ENCODE data around the gene RBBP8. TPM values are rescaled to one million over a fixed set of nuclear protein-coding genes. Genes with fewer than 3 reads are reported as not detected.

Gene RBBP8
- total RNA-seq, 1 donor from 2014 or later: 92.8 TPM

DNA sequence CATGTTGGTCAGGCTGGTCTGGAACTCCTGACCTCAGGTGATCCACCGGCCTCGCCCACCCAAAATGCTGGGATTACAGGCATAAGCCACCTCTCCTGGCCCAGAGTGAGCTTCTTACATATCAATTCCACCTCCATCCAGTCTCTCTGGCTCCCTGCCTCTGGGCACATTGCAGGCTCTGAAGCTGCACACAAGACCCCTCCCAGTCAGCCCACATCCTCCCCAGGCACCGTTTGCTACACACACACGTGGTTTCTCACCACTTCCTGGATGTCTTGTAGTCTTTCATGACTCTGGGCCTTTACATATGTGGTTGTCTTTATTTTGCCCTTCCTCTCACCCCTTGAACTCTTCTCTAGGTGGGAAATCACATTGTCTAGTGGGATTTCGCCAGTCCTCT, 138.2 kb downstream of the RBBP8 start:
- peak; percentile 85 for DNase-seq (ENCODE audit: low spot score)
- peaks cover 55% of the 10 kb centered on the region for H3K4me1 Mint-ChIP-seq (ENCODE audit: low read depth)
- peaks cover 24% of the 10 kb centered on the region for H3K36me3 Mint-ChIP-seq (ENCODE audit: low read depth)
- intact Hi-C loops (cut with micrococcal nuclease): loop anchor here (10.0 kb wide), 2 partner anchors 64 to 164 kb away; partner anchors contain the start of gene CABLES1
- peak overlapping the region; percentile 95 for H3K27ac Mint-ChIP-seq
- H3K4me3 Mint-ChIP-seq (ENCODE audit: low read depth): peak overlapping the region; percentile 27
- no peaks in the 10 kb centered on the region for H3K27me3 Mint-ChIP-seq (ENCODE audit: low read depth)
- peaks cover 15% of the 10 kb centered on the region for H3K9me3 Mint-ChIP-seq

- Mint-ChIP-seq H3K4me3 (ENCODE audit: low read depth) (no peak overlapping the region), H3K27ac (peak overlapping the region; percentile 95), H3K9me3 (peaks cover 14% of the 10 kb centered on the region), H3K27me3 (ENCODE audit: low read depth) (no peaks in the 10 kb centered on the region), H3K4me1 (ENCODE audit: low read depth) (peaks cover 55% of the 10 kb centered on the region), H3K36me3 (ENCODE audit: low read depth) (peaks cover 23% of the 10 kb centered on the region)
- DNase-seq (ENCODE audit: low spot score): no peak
- intact Hi-C loops (cut with micrococcal nuclease): loop anchor here (10.0 kb wide), 2 partner anchors 63 to 163 kb away; partner anchors contain the start of gene CABLES1
Measured at GRCh38 chr18:23072079-23072478, 139.0 kb downstream of the RBBP8 start.

GRCh38 chr18:23073996-23074606, 141.0 kb downstream of the RBBP8 start:
- DNase-seq (ENCODE audit: low spot score): no peak
- no peaks in the 10 kb centered on the region for H3K27me3 Mint-ChIP-seq (ENCODE audit: low read depth)
- intact Hi-C loops (cut with micrococcal nuclease): loop anchor here (10.0 kb wide), 2 partner anchors 61 to 161 kb away; partner anchors contain the start of gene CABLES1
- peaks cover 21% of the 10 kb centered on the region for H3K36me3 Mint-ChIP-seq (ENCODE audit: low read depth)
- H3K4me3 Mint-ChIP-seq (ENCODE audit: low read depth): no peak overlapping the region
- H3K27ac Mint-ChIP-seq: no peak overlapping the region
- peaks cover 11% of the 10 kb centered on the region for H3K9me3 Mint-ChIP-seq
- H3K4me1 Mint-ChIP-seq (ENCODE audit: low read depth): peaks cover 64% of the 10 kb centered on the region

Other genes with a start within 250 kb of the RBBP8 start
- gene CABLES1, start 202.2 kb downstream of the RBBP8 start, total RNA-seq: 27.4 and 33.5 TPM in 2 replicates